Stimulated activated naive CD8-positive, alpha-beta T cell treated with anti-CD3 and anti-CD28 coated beads, Interleukin-15, amount 100 ng/mL, for 72 hours (primary cell): Measurements from ENCODE around the gene RNF40.
"Not testable (repeated sequence)": the region's sequence is repeated elsewhere in the genome, so short reads cannot be mapped to it uniquely, and the experiment has no call there.

ENCODE experiments used
- ATAC-seq: fragments of 150-1000 bp; cut with Tn5 transposase; 2 replicates; pipeline ENCODE4 v1.10.0; 2021; ENCODE audit warnings: mild to moderate bottlenecking, moderate library complexity
- DNase-seq, 2 donors: peaks; one replicate each; pipeline ENCODE4 v3.0.0; 2021 to 2022
- H3K27ac Mint-ChIP-seq, 2 donors: one replicate each; pipeline ENCODE4 v1.8.0; 2022; ENCODE audit warnings: mild to moderate bottlenecking in 2 of 2, mixed read lengths in 2 of 2, moderate library complexity in 2 of 2
- H3K27me3 Mint-ChIP-seq: one replicate; pipeline ENCODE4 v1.8.0; 2022; ENCODE audit warnings: mixed read lengths
- H3K4me1 Mint-ChIP-seq: one replicate; pipeline ENCODE4 v1.8.0; 2022; ENCODE audit warnings: mild to moderate bottlenecking, mixed read lengths
- H3K4me3 Mint-ChIP-seq, 2 donors: one replicate each; pipeline ENCODE4 v1.8.0; 2022; ENCODE audit warnings: mild to moderate bottlenecking in 2 of 2, mixed read lengths in 2 of 2, moderate library complexity in 1 of 2
- H3K9me3 Mint-ChIP-seq, 2 donors: one replicate each; pipeline ENCODE4 v1.8.0; 2022; ENCODE audit warnings: mixed read lengths in 2 of 2

RNF40 gene

GRCh38 chr16:30805370-30806169, 43.4 kb downstream of the RNF40 start:
- H3K4me3 Mint-ChIP-seq = peak overlapping the region; percentile 75 to 79
- no peaks in the 10 kb centered on the region for H3K9me3 Mint-ChIP-seq
- DNase-seq = peak; percentile 54 to 57
- H3K27me3 Mint-ChIP-seq = no peaks in the 10 kb centered on the region
- ATAC-seq = peak; percentile 78
- H3K27ac Mint-ChIP-seq = peak overlapping the region; percentile 31 to 90
- H3K4me1 Mint-ChIP-seq = peaks cover 29% of the 10 kb centered on the region

- ATAC-seq (no peak), DNase-seq (no peak)
- Mint-ChIP-seq H3K27ac (no peak overlapping the region), H3K27me3 (no peaks in the 10 kb centered on the region), H3K4me3 (no peak overlapping the region), H3K9me3 (no peaks in the 10 kb centered on the region), H3K4me1 (peaks cover 24% of the 10 kb centered on the region)
Observed at GRCh38 chr16:30808146-30808545, 46.0 kb downstream of the RNF40 start.

- H3K27ac Mint-ChIP-seq, DNase-seq, H3K27me3 Mint-ChIP-seq, H3K9me3 Mint-ChIP-seq, ATAC-seq, H3K4me3 Mint-ChIP-seq: not testable (repeated sequence)
- peaks cover 27% of the 10 kb centered on the region for H3K4me1 Mint-ChIP-seq
Observed at GRCh38 chr16:30808890-30809426, 46.8 kb downstream of the RNF40 start.

GRCh38 chr16:30809675-30810074, 47.6 kb downstream of the RNF40 start:
- H3K27ac Mint-ChIP-seq, DNase-seq, H3K4me3 Mint-ChIP-seq, ATAC-seq, H3K9me3 Mint-ChIP-seq, H3K27me3 Mint-ChIP-seq: not testable (repeated sequence)
- peaks cover 34% of the 10 kb centered on the region for H3K4me1 Mint-ChIP-seq

GRCh38 chr16:30813821-30814189, 51.7 kb downstream of the RNF40 start:
- peaks cover 20% of the 10 kb centered on the region for H3K4me1 Mint-ChIP-seq
- H3K27ac Mint-ChIP-seq = peak overlapping the region; percentile 94
- H3K4me3 Mint-ChIP-seq = peak overlapping the region; percentile 87 to 96
- H3K27me3 Mint-ChIP-seq = no peaks in the 10 kb centered on the region
- ATAC-seq (peak; percentile 7), DNase-seq (no peak)
- no peaks in the 10 kb centered on the region for H3K9me3 Mint-ChIP-seq

- no peaks in the 10 kb centered on the region for H3K9me3 Mint-ChIP-seq
- H3K27me3 Mint-ChIP-seq = no peaks in the 10 kb centered on the region
- peaks cover 20% of the 10 kb centered on the region for H3K4me1 Mint-ChIP-seq
- ATAC-seq (no peak), DNase-seq (no peak)
- H3K4me3 Mint-ChIP-seq = no peak overlapping the region
- H3K27ac Mint-ChIP-seq = no peak overlapping the region
Observed at GRCh38 chr16:30816769-30817168, 54.6 kb downstream of the RNF40 start.

- Mint-ChIP-seq H3K4me1 (no peaks in the 10 kb centered on the region), H3K4me3 (no peak overlapping the region), H3K27me3 (no peaks in the 10 kb centered on the region), H3K27ac (peak overlapping the region in 1 of 2 donors; percentile 74), H3K9me3 (no peaks in the 10 kb centered on the region)
- DNase-seq (no peak), ATAC-seq (peak; percentile 45)
Observed at GRCh38 chr16:30820952-30821421, 58.9 kb downstream of the RNF40 start.

GRCh38 chr16:30821441-30821840, 59.3 kb downstream of the RNF40 start:
- not testable (repeated sequence) for DNase-seq, H3K4me1 Mint-ChIP-seq, ATAC-seq, H3K4me3 Mint-ChIP-seq, H3K27me3 Mint-ChIP-seq, H3K9me3 Mint-ChIP-seq
- peak overlapping the region in 1 of 2 donors; percentile 74 for H3K27ac Mint-ChIP-seq

GRCh38 chr16:30821891-30822290, 59.8 kb downstream of the RNF40 start:
- ATAC-seq = no peak
- H3K27ac Mint-ChIP-seq = no peak overlapping the region
- DNase-seq = no peak
- no peaks in the 10 kb centered on the region for H3K9me3 Mint-ChIP-seq
- H3K27me3 Mint-ChIP-seq = no peaks in the 10 kb centered on the region
- no peaks in the 10 kb centered on the region for H3K4me1 Mint-ChIP-seq
- H3K4me3 Mint-ChIP-seq = no peak overlapping the region
